Hepatocyte (in vitro differentiated cells): ENCODE measurements around the gene ALG3.

ENCODE experiments used
- EZH2 ChIP-seq: fragments of 200-600 bp; sonication (generic); IDR thresholded peaks from 2 replicates; pipeline ENCODE4 v1.6.1; 2016; ENCODE audit warnings: antibody characterized with exemption, mild to moderate bottlenecking, borderline replicate concordance
- EZH2phosphoT487 ChIP-seq: fragments of 200-600 bp; sonication (generic); IDR thresholded peaks from one replicate; pipeline ENCODE4 v1.6.1; 2018; ENCODE audit warnings: antibody characterized with exemption, mild to moderate bottlenecking, low read depth, moderate library complexity; ENCODE audit not compliant: unreplicated experiment, severe bottlenecking
- TF ChIP-seq, protein P1 (sequence below): fragments of 200-600 bp; sonication (generic); IDR thresholded peaks from 2 replicates; pipeline ENCODE4 v1.5.1; 2016; ENCODE audit warnings: antibody characterized with exemption, mild to moderate bottlenecking; ENCODE audit not compliant: poor library complexity

DNA sequence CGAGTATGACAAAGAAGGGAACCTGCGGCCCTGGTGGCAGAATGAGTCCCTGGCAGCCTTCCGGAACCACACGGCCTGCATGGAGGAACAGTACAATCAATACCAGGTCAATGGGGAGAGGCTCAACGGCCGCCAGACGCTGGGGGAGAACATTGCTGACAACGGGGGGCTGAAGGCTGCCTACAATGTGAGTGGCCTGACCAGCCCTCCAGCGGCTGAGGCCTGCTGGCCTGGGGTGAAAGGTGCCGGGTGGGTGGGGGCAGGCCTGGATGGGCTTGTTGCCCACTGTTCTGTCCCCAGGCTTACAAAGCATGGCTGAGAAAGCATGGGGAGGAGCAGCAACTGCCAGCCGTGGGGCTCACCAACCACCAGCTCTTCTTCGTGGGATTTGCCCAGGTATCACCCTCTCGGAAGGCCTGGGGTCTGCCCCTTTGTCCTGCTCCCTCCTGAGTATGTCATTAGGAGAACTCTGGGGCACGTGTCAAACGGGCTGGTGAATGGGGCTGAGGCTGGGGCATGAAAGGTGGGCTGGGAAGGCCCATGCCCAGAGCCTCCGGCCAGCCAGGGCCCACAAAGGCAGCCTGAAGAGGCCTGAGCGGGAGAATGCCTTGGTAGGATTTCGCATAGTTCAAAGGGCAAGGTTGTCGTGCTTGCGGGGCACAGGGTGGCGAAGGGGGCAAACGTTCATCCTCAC lies 42.4 kb upstream of the ALG3 start:
- TF ChIP-seq, protein P1, sequence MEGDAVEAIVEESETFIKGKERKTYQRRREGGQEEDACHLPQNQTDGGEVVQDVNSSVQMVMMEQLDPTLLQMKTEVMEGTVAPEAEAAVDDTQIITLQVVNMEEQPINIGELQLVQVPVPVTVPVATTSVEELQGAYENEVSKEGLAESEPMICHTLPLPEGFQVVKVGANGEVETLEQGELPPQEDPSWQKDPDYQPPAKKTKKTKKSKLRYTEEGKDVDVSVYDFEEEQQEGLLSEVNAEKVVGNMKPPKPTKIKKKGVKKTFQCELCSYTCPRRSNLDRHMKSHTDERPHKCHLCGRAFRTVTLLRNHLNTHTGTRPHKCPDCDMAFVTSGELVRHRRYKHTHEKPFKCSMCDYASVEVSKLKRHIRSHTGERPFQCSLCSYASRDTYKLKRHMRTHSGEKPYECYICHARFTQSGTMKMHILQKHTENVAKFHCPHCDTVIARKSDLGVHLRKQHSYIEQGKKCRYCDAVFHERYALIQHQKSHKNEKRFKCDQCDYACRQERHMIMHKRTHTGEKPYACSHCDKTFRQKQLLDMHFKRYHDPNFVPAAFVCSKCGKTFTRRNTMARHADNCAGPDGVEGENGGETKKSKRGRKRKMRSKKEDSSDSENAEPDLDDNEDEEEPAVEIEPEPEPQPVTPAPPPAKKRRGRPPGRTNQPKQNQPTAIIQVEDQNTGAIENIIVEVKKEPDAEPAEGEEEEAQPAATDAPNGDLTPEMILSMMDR, result no peak
- TF ChIP-seq EZH2phosphoT487, result no peak
- no peak for TF ChIP-seq EZH2
